ENCODE data around the gene DUSP5. TPM values are rescaled to one million over a fixed set of nuclear protein-coding genes. Genes with fewer than 3 reads are reported as not detected.
A peak's percentile ranks its signal among the peaks of the same experiment; 100 is the strongest.

DUSP5 gene
- total and polyA plus RNA-seq, 10 of the 15 experiments (the other 5 are each of a cell fraction or from before 2014, with no cell fraction given): 2.1 to 95.9 (median 23.4) TPM

GRCh38 chr10:110448682-110449418 is 48.9 kb upstream of the DUSP5 start (continued):
- TF ChIP-seq, protein P1, sequence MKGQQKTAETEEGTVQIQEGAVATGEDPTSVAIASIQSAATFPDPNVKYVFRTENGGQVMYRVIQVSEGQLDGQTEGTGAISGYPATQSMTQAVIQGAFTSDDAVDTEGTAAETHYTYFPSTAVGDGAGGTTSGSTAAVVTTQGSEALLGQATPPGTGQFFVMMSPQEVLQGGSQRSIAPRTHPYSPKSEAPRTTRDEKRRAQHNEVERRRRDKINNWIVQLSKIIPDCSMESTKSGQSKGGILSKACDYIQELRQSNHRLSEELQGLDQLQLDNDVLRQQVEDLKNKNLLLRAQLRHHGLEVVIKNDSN (IDR thresholded peaks at IDR 0.05; ENCODE audit: borderline replicate concordance, extremely low read length, insufficient read depth, low read depth, low read length): no peak
- no peak for TF ChIP-seq WRNIP1 (IDR thresholded peaks at IDR 0.05; ENCODE audit: borderline replicate concordance, low read depth, low read length)
- TF ChIP-seq NR2C1 (IDR thresholded peaks at IDR 0.05): no peak
- TF ChIP-seq, protein P2, sequence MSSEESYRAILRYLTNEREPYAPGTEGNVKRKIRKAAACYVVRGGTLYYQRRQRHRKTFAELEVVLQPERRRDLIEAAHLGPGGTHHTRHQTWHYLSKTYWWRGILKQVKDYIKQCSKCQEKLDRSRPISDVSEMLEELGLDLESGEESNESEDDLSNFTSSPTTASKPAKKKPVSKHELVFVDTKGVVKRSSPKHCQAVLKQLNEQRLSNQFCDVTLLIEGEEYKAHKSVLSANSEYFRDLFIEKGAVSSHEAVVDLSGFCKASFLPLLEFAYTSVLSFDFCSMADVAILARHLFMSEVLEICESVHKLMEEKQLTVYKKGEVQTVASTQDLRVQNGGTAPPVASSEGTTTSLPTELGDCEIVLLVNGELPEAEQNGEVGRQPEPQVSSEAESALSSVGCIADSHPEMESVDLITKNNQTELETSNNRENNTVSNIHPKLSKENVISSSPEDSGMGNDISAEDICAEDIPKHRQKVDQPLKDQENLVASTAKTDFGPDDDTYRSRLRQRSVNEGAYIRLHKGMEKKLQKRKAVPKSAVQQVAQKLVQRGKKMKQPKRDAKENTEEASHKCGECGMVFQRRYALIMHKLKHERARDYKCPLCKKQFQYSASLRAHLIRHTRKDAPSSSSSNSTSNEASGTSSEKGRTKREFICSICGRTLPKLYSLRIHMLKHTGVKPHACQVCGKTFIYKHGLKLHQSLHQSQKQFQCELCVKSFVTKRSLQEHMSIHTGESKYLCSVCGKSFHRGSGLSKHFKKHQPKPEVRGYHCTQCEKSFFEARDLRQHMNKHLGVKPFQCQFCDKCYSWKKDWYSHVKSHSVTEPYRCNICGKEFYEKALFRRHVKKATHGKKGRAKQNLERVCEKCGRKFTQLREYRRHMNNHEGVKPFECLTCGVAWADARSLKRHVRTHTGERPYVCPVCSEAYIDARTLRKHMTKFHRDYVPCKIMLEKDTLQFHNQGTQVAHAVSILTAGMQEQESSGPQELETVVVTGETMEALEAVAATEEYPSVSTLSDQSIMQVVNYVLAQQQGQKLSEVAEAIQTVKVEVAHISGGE (CRISPR knock-in tag; IDR thresholded peaks at IDR 0.05): no peak
- TF ChIP-seq ZSCAN29 (IDR thresholded peaks at IDR 0.05): no peak
- no peak for TF ChIP-seq KAT2A (conservative IDR thresholded peaks at IDR 0.05; ENCODE audit: control insufficient read depth, low read depth, low read length)
- TF ChIP-seq ATF7 (IDR thresholded peaks at IDR 0.05; ENCODE audit: low read depth): 0 out of 2 replicates have a peak, but pooled peaks have one; percentile 29
- TF ChIP-seq HDAC6 (IDR thresholded peaks at IDR 0.05; ENCODE audit: unreplicated experiment): no peak
- TF ChIP-seq PAX5 (IDR thresholded peaks at IDR 0.05; ENCODE audit: borderline replicate concordance, low read depth, low read length): no peak
- no peak for TF ChIP-seq HDGF (IDR thresholded peaks at IDR 0.05)
- no peak for TF ChIP-seq STAT1 (conservative IDR thresholded peaks at IDR 0.05)
- peak; percentile 70 for TF ChIP-seq RUNX3 (IDR thresholded peaks at IDR 0.05; ENCODE audit: low read length)
- no peak for TF ChIP-seq JUND (IDR thresholded peaks at IDR 0.05; ENCODE audit: low read depth, low read length)
- no peak for TF ChIP-seq CREM (IDR thresholded peaks at IDR 0.05; ENCODE audit: low read depth)
- TF ChIP-seq NFYB (IDR thresholded peaks at IDR 0.05; ENCODE audit: insufficient read depth, low read depth, low read length): no peak
- 0 out of 2 replicates have a peak, but pooled peaks have one; percentile 23 for TF ChIP-seq NFIC (IDR thresholded peaks at IDR 0.05; ENCODE audit: low read depth, low read length)
- no peak for TF ChIP-seq GABPA (IDR thresholded peaks at IDR 0.05; ENCODE audit: low read depth)
- no peak for TF ChIP-seq POLR2A (IDR thresholded peaks at IDR 0.05; ENCODE audit: low read depth, low read length)
- TF ChIP-seq YY1 (IDR thresholded peaks at IDR 0.05; ENCODE audit: low read depth, low read length): no peak
- no peak for TF ChIP-seq BCL11A (IDR thresholded peaks at IDR 0.05; ENCODE audit: low read depth, low read length)
- no peak for TF ChIP-seq IRF3 (IDR thresholded peaks at IDR 0.05)
- TF ChIP-seq CHD2 (IDR thresholded peaks at IDR 0.05; ENCODE audit: borderline replicate concordance, low read depth, low read length): no peak
- TF ChIP-seq, protein P3, sequence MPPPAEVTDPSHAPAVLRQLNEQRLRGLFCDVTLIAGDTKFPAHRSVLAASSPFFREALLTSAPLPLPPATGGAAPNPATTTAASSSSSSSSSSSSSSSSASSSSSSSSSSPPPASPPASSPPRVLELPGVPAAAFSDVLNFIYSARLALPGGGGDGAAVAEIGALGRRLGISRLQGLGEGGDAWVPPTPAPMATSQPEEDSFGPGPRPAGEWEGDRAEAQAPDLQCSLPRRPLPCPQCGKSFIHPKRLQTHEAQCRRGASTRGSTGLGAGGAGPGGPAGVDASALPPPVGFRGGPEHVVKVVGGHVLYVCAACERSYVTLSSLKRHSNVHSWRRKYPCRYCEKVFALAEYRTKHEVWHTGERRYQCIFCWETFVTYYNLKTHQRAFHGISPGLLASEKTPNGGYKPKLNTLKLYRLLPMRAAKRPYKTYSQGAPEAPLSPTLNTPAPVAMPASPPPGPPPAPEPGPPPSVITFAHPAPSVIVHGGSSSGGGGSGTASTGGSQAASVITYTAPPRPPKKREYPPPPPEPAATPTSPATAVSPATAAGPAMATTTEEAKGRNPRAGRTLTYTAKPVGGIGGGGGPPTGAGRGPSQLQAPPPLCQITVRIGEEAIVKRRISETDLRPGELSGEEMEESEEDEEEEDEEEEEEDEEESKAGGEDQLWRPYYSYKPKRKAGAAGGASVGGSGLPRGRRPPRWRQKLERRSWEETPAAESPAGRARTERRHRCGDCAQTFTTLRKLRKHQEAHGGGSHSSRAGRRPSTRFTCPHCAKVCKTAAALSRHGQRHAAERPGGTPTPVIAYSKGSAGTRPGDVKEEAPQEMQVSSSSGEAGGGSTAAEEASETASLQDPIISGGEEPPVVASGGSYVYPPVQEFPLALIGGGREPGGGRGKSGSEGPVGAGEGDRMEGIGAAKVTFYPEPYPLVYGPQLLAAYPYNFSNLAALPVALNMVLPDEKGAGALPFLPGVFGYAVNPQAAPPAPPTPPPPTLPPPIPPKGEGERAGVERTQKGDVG (CRISPR knock-in tag; IDR thresholded peaks at IDR 0.05): no peak
- TF ChIP-seq TAF1 (IDR thresholded peaks at IDR 0.05; ENCODE audit: borderline replicate concordance, low read depth, low read length): no peak
